ENCODE data around the gene TRIP12.

DNA sequence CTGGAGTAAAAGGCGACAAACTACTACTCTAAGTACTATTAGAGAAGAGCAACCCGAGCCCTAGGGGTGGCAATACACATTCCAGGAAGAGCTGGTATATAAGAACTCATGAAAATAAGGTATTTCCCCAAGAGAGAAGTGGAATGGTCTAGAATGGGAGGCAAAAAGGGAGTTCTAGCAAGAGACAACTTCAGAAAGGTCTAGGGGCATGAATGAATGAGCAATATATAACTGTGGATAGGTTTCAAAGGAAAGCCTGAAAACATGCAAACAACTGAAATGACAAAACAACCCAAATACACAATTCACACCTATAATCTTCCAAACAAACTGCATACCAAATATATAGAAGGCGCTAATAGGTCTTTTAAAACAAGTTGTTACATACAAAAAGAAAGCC, 22.2 kb downstream of the TRIP12 start:
- TF ChIP-seq POLR2A (IDR thresholded peaks at IDR 0.05), result no peak
- TF ChIP-seq, protein P1, sequence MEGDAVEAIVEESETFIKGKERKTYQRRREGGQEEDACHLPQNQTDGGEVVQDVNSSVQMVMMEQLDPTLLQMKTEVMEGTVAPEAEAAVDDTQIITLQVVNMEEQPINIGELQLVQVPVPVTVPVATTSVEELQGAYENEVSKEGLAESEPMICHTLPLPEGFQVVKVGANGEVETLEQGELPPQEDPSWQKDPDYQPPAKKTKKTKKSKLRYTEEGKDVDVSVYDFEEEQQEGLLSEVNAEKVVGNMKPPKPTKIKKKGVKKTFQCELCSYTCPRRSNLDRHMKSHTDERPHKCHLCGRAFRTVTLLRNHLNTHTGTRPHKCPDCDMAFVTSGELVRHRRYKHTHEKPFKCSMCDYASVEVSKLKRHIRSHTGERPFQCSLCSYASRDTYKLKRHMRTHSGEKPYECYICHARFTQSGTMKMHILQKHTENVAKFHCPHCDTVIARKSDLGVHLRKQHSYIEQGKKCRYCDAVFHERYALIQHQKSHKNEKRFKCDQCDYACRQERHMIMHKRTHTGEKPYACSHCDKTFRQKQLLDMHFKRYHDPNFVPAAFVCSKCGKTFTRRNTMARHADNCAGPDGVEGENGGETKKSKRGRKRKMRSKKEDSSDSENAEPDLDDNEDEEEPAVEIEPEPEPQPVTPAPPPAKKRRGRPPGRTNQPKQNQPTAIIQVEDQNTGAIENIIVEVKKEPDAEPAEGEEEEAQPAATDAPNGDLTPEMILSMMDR (IDR thresholded peaks at IDR 0.05), result no peak
